GM20431 (cell line): ENCODE measurements around the gene TMEM8B.

ENCODE experiments used
- in situ Hi-C: fragments of 300-500 bp; cut with MseI, MboI; formaldehyde crosslinking; loops from one replicate; pipeline ENCODE4 v1.15.0; 2020; ENCODE audit warnings: low sequenced_read_pairs; ENCODE audit not compliant: unreplicated experiment

The TMEM8B gene

DNA sequence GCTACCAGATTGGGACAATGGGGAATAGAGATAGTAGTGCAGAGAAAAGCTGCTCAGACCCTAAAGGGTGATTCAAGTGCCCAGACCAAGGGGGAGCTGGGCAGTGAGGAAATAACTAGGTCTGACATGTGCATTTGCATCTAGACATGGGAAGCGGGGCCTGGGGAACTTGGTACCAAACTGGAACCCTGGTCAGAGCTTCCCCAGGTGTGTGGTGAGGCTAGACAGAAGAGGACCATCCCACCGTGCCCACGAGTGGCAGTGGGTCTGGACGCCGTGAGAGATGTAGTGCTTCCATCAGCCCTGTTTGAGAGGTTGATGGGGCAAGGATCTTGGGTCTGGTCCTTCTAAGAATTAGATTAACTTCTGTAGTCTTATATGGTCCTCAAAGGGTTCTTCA, 7.6 kb downstream of the TMEM8B start:
- in situ Hi-C loops: no loop called here

DNA sequence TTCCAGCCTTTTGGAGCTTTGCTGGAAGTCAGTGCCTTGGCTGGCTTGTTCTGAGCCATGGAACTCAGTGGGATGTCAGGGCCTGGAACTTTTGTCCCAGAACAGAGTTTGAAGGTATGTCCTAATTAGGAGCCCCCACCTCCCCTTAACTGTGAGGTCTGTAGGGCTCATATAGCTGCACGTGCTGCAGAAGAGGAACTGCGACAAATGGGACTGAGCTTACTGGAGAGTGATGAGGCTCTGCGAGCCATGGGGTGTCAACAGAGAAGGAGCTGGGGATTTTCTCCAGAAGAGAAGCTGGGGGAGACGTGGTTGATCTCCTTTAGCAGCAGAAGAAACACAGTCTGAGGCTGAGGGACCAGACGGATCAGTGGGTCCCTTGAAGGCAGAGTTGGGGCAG, 10.9 kb downstream of the TMEM8B start:
- in situ Hi-C loops: no loop called here

DNA sequence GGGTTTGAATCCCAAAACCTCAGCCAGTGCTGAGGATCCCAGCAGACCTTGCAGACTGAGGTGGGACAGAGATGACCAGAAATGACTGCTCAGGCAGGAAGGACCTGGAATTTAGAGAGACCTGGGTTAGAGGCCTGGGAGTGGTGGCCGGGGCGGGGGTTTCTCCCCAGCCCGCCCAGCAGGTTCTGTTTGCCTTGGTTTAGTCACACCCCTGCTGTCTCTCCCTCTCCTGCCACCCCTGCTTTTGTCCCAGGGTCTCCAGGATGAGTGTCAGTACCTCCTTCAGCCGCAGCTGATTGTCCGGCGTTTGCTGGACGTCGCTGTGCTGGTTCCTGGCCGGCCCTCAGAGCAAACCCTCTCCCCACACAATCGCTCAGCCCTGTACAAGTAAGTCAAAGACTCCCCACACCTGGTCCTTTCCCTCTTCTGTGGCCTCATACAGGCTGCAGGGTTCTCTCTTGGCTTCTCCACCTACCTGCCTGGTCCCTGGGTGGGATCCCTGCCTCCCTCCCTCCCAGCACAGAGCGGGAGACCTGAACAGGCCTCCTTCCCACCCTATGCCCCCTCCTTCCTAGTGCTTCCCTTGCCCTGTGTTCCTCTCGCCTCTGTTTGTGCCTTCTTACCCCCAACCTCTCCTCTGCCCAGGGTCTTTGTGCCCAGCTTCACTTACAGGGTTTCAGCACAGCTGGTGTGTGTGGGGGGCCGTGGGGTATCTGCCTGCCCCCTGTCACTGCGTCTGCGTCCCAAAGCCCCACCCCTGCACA, 12.0 kb downstream of the TMEM8B start:
- in situ Hi-C loops: no loop called here

DNA sequence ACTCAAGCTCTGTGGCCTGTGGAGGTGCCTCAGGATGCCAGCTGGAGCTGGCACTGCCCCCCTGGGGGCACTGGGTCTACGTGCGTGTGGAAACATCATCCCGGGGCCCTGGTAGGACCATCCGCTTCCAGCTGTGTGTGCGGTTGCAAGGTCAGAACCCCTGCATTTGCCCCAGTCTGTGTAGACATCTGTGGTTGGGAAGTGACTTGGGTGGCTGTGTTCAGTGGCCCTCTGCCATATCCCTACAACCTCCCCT, 12.5 kb downstream of the TMEM8B start:
- in situ Hi-C loops: no loop called here

DNA sequence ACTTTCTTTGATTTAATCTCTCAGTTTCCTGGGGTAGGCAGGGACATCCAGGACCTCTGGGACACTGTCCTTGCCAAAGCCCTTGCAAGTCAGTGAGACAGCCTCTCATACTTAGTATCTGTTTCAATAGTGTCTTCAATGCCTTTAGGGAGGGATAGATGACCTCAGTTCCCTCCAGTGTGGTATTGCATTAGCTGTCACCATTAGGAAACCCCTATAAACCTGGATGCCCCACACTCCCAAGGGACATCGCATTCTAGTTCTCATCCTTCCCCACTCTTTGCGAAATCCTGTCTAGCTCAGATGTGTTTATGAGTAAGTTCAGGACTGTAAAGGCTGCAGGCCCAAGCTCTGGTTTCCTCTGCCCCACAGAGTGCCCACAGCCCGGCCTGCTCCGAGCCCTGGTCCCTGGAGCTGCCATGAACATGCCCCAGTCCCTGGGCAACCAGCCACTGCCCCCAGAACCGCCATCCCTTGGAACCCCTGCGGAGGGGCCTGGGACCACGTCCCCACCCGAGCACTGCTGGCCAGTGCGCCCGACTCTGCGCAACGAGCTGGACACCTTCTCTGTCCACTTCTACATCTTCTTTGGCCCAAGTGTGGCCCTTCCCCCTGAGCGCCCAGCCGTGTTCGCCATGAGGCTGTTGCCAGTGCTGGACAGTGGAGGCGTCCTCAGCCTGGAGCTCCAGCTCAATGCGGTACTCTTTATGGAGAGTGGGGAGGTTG, 13.2 kb downstream of the TMEM8B start:
- in situ Hi-C loops: no loop called here

DNA sequence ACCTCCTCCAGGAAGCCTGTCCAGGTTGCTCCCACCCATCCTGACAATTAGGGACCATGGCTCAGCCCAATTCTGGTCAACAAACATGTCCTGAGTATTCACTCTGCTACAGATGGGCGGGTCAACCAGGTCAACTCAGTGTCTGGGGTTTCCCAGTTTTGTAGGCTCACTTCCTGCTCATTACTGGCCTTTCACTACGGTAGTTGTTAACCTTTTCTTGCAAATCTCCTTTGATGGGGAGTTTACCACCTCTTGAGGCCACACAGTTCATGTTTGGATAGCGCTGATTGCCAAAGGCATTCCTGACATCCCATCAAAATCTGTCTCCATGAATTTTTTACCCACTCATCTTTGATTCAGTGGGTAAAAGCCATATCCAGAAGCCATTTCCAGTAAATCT, 13.8 kb downstream of the TMEM8B start:
- in situ Hi-C loops: no loop called here

DNA sequence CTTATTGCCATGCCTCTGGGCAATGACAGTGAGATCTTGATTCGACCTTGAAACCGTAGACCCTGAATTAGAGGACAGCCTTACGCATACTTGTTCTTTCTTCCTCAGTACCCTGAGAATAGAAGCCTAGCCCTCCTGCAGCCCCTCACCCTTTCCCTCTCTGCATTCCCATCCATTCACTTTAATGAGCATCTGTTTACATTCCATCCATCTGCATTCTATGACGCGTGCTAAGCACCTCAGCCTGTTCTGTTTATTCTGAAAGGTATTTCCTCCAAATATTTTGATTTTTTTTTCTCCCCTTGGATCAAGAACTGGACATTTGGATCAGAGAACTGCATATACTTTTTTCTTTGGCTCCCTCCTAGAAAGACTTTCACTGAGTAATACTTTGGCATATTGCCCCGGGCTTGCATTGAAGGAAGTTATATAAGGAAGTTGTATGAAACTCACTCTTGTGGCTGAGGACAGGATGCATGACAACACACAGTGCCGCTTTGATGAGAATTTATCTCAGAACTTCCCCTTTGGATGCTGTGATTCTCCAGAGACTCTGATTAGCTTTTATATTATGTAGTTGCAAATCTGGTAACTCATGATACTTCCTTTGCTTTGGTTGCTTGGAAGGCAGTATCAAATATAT, 15.7 kb downstream of the TMEM8B start:
- in situ Hi-C loops: no loop called here

DNA sequence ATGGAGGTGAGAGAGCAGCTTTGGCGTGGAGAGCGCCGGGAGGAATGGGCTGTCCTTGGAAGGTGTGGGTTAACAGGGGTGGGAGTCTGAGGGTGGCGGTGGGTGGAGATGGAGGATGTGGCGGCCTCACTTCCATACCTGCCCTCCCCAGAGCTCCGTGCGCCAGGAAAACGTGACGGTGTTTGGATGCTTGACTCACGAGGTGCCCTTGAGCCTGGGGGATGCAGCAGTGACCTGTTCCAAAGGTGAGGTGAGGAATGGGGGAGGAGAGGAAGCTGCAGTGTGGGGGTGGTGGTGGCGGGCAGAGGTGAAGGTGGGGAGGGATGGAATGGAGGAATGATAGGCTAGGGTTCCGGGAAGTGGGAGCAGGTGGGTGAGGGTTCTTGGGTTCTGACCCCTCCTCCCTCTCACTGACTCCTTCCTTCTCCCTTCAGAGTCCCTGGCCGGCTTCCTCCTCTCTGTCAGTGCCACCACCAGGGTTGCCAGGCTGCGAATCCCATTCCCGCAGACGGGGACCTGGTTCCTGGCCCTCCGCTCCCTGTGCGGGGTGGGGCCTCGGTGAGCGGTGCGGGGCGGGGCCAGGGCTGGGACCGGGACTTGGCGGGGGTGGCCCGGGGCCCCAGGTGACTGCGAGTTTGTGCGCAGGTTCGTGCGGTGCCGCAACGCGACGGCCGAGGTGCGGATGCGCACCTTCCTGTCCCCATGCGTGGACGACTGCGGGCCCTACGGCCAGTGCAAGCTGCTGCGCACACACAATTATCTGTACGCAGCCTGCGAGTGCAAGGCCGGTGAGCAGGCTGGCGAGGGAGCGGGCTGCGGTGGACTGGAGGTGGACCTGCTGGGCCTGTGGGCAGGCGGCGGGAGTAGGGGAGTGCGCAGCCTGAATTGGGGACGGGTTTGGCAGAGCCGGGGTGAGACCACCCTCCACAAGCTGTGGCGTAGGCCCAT, 17.1 kb downstream of the TMEM8B start:
- in situ Hi-C loops: no loop called here

DNA sequence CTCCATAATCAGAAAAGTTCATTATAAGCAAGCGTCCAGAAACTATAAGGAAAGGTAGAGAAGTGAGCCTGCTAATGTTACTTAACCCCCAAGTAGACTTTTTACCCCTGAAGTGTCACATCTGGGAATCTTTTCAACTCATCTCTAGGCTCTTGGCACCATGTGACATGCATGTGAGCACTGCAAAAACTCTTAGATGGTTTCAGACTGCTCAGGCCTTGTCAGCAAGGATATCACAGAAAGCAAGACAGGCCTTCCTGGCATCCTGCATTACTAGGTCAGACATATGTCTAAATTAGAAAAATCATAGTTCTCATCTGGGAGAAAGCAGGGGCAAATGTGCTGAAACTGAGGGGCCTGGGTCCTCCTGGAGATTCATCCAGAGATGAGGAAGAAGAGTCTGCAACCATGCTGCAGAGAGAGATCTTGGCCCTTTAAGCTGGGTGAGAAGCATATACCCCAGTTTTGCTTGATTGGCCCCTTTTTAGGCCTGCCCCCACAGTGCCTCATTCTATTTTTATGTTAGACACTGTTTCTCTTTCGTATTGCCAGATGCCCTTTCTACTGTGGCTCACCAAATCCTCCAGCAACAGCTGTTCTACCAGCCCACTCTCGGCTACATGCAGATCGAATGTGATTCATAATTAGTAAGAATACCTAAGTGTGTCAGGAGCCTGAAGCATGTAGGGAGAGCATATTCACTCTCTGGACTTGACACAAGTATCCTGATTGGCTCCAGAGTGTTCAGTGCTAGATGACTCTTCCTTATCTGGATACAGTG, 19.0 kb downstream of the TMEM8B start:
- in situ Hi-C loops: no loop called here

DNA sequence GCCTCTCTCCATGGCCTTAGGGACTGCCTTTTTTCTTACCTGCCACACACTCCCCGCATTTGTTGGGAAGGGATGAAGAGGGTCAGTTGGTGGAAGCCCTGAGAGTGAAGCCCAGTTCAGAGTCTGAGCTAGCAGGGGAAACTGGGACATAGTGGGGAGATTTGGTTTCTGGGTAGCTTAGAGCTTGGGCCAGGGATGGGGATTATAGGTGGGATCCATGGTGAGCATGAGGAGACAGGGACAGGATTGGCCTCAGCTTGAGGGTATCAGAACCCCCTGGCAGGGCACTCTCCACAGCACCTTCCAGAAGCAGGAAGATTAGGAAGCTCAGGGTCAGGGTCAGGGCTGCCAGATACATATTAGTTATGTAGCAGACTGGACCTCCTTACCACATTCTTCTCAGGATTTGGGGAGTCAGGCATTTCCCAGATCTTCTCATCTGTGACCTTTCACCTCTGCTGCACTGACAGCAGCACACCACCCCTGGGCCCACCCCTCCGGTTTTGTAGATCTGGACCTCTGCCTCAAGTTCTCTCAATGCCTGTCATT, 23.3 kb downstream of the TMEM8B start:
- in situ Hi-C loops: no loop called here

DNA sequence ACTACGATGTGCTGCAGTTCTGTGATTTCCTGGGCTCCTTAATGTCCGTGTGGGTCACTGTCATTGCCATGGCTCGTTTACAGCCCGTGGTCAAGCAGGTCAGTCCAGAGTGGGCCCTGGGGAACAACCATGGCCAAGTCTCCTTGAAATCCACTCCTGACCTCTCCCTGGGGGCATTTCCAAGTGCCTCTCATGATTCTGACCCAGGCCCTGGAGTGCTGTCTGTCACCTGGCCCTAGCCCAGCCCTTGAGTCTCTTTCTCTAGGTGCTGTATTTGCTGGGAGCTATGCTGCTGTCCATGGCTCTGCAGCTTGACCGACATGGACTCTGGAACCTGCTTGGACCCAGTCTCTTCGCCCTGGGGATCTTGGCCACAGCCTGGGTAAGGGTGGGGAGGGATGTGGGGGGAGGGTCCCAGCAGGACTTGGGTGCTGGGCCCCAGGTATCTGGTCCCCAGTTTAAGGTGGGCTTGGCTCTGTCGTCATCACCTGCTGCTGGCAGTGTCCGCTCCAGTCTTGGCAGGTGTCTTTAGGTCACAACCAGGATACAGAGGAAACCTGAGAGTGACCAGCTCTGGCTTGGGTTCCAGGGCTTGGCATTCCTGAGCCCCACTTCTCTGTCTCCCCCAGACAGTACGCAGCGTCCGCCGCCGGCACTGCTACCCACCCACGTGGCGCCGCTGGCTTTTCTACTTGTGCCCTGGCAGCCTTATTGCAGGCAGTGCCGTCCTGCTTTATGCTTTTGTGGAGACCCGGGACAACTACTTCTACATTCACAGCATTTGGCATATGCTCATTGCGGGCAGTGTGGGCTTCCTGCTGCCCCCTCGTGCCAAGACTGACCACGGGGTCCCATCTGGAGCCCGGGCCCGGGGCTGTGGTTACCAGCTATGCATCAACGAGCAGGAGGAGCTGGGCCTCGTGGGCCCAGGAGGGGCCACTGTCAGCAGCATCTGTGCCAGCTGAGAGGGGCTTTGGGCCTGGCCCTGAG, 24.1 kb downstream of the TMEM8B start:
- in situ Hi-C loops: no loop called here

DNA sequence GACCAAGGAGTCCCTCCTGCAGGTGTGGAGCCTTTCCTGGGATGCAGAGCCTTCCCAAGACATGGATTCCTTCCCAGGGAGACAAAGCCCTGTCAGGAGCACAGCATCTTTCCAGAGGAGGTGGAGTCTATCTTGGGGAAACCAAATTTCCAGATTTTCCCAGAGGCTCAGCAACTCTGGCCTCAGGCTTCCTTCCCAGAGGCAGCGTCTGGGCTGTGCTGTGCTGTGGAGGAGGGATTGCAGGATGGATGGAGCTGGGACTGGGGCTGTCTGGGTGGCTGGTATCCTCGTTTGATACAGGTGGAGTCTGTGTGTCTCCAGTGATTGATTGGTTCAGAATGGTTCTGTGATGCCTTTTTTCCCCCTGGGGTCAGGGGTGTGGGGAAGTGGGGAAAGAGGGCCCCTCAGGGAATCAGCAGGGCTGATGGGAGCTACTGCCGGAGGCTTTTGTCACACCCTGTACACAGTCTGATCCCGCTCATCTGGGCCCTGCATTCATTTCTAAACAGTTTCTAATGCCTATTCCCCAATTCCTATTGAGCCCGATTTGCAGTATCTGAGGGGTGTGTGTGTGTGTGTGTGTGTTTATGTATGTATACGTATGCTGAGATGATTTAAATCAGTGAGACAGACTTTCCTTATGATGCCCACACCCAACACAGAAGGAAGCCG, 25.2 kb downstream of the TMEM8B start:
- in situ Hi-C loops: no loop called here

DNA sequence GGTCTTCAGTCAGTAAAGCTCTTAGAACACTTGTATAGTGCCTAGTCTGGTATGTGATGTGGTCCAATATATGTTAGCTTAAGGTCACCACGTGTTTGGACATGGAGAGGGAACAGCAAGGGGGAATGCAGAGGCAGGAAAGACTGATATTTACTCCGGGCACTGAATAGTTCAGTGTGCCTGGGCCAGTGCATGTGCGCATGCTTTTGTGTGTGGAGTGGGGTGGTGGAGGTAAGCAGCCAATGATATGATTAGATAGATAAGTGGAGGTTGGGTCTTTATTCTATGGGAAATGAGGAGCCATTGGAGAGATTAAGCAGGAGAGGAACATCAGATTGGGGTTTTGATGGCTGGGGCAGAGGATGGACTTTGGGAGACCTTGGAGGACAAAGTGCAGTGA, 27.2 kb downstream of the TMEM8B start:
- in situ Hi-C loops: no loop called here

DNA sequence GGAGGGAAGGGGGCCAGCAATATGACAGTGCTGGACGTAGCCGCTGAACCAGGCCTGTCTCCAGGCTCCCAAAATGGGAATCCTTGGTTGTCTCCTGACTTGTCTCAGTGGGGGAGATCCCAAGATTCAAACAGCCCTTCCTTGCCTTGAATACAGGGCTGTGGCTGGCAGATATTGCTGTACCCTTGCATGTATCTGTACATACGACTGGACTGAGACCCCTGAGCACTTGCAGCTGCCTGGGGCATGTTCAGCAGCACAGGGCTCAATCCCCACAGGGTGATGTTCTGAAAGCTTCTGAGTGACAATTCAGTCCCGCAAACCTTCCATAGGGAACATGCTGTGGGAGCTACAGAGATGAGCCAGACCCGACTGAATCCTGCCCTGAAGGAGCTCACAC, 27.9 kb downstream of the TMEM8B start:
- in situ Hi-C loops: no loop called here

DNA sequence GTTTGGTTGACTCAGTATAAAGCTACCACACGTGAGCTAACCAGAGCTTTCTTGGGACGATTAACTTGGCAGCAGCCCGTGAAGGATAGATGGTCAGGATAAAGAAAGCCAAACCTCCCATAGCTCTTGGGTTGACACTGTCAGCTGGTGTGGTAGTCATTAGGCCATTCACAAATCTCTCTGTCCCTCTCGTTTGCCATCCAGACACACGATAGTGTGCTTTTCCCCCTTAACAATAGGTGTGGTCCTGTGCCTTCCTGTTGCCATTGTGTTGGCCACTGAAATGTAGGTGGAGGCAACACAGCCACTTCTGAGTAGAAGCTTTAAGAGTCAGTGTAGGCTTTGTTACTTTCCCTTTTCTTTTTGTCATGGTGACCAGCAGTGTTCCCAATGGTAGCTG, 29.4 kb downstream of the TMEM8B start:
- in situ Hi-C loops: no loop called here

DNA sequence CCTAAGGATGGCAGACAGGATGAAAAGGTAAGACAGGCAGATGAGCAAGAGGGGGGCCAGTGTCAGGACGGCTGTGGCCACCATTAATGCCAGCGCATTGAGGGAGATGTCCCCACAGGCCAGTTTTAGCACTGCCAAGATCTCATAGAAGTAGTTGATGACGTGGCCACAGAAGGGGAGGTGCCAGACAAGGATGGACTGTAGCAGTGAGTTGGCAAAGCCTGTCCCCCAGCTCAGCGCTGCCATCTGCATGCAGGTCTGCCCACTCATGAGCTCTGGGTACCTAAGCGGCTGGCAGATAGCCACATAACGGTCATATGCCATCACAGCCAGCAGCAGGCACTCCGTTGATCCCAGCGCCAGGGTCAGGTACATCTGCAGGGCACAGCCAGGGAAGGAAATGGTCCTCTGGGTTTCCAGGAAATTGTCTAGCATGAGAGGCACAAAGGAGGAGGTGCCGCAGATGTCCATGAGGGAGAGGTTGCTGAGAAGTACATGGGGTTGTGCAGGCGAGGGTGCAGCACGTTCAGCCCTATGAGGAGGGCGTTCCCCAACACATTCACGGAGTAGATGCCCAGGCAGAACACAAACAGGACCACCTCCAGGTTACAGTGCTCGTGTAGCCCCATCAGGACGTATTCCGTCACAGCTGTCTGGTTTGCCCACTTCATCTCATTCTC, 30.4 kb downstream of the TMEM8B start:
- in situ Hi-C loops: no loop called here

DNA sequence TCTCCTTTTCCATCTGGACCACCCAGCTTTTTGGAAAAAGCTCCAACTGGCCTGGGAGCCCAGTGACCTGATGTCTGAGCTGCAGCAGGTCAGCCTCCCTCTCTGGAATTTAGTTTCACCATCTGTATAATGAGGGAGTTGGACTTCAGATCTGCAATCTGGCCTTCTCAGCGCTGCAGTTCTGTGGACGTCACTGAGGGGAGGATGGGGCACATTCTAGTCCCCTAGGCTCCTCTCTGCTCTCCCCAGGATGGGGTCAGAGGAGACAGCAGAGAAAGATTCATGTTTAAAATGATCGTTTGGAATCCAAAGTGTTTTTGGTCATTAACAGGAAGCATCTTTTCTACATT, 30.9 kb downstream of the TMEM8B start:
- in situ Hi-C loops: no loop called here
